SU-DHL-6 (cell line): ENCODE data around the gene PSMB3.

Source experiments
- EZH2phosphoT487 ChIP-seq: fragments of 200-600 bp; sonication (generic), shearing (Covaris generic); conservative IDR thresholded peaks from 2 replicates; pipeline ENCODE4 v1.6.1; 2018; ENCODE audit warnings: mild to moderate bottlenecking, antibody characterized with exemption, low read length, moderate library complexity, mixed read lengths
- TF ChIP-seq, protein P1 (sequence below): fragments of 200-600 bp; sonication (generic); IDR thresholded peaks from one replicate; pipeline ENCODE4 v1.5.1; 2017; ENCODE audit warnings: antibody characterized with exemption, mild to moderate bottlenecking, low read length, moderate library complexity; ENCODE audit not compliant: insufficient read depth, poor library complexity, severe bottlenecking

- TF ChIP-seq, protein P1, sequence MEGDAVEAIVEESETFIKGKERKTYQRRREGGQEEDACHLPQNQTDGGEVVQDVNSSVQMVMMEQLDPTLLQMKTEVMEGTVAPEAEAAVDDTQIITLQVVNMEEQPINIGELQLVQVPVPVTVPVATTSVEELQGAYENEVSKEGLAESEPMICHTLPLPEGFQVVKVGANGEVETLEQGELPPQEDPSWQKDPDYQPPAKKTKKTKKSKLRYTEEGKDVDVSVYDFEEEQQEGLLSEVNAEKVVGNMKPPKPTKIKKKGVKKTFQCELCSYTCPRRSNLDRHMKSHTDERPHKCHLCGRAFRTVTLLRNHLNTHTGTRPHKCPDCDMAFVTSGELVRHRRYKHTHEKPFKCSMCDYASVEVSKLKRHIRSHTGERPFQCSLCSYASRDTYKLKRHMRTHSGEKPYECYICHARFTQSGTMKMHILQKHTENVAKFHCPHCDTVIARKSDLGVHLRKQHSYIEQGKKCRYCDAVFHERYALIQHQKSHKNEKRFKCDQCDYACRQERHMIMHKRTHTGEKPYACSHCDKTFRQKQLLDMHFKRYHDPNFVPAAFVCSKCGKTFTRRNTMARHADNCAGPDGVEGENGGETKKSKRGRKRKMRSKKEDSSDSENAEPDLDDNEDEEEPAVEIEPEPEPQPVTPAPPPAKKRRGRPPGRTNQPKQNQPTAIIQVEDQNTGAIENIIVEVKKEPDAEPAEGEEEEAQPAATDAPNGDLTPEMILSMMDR = no peak
- TF ChIP-seq EZH2phosphoT487 = no peak
Observed at GRCh38 chr17:38740806-38741205, 11.7 kb upstream of the PSMB3 start.
